ENCODE data around the gene CGA. TPM values are rescaled to one million over a fixed set of nuclear protein-coding genes. Genes with fewer than 3 reads are reported as not detected.

The CGA gene
- 31.4 TPM for polyA plus RNA-seq (2012; ENCODE audit: insufficient read length, low read depth)

DNA sequence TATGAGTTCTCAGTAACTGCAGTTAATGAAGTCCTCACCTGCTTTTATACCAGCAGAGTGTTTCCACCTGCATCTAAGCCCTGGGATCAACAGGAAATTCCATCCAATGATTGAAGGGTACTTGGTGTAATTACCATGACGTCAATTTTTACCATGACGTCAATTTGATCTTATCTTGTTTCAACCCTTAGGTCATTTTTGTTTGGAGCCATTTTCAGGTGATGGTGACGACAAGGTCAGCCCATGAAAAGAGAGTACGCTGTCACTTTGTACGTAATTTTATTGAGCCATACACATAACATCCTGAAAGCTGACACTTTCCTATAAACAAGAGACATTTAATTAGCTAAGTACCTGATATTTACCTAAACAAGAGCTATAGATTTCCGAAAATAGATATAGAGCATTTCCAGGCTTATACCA lies at the start of gene CGA:
Gene CGA (minus strand): TSS at position 20 of the 423 bp plus-strand sequence. CDS start 6,906 bp downstream, outside the sequence.
- TF ChIP-seq, protein P1, sequence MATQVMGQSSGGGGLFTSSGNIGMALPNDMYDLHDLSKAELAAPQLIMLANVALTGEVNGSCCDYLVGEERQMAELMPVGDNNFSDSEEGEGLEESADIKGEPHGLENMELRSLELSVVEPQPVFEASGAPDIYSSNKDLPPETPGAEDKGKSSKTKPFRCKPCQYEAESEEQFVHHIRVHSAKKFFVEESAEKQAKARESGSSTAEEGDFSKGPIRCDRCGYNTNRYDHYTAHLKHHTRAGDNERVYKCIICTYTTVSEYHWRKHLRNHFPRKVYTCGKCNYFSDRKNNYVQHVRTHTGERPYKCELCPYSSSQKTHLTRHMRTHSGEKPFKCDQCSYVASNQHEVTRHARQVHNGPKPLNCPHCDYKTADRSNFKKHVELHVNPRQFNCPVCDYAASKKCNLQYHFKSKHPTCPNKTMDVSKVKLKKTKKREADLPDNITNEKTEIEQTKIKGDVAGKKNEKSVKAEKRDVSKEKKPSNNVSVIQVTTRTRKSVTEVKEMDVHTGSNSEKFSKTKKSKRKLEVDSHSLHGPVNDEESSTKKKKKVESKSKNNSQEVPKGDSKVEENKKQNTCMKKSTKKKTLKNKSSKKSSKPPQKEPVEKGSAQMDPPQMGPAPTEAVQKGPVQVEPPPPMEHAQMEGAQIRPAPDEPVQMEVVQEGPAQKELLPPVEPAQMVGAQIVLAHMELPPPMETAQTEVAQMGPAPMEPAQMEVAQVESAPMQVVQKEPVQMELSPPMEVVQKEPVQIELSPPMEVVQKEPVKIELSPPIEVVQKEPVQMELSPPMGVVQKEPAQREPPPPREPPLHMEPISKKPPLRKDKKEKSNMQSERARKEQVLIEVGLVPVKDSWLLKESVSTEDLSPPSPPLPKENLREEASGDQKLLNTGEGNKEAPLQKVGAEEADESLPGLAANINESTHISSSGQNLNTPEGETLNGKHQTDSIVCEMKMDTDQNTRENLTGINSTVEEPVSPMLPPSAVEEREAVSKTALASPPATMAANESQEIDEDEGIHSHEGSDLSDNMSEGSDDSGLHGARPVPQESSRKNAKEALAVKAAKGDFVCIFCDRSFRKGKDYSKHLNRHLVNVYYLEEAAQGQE (IDR thresholded peaks at IDR 0.05; ENCODE audit: insufficient read depth in 1 of 2, low read depth in 2 of 2, low read length in 2 of 2): no peak
- TF ChIP-seq SIN3A (IDR thresholded peaks at IDR 0.05; ENCODE audit: borderline replicate concordance, insufficient read depth, low read length) (no peak), POLR2AphosphoS5 (IDR thresholded peaks at IDR 0.05; ENCODE audit: low read depth, low read length) (no peak), TAF1 (IDR thresholded peaks at IDR 0.05; ENCODE audit: borderline replicate concordance, insufficient read depth, low read length) (no peak), FOXP2 (optimal IDR thresholded peaks at IDR 0.05; ENCODE audit: borderline replicate concordance, extremely low read depth, extremely low read length, insufficient read depth) (no peak)

DNA sequence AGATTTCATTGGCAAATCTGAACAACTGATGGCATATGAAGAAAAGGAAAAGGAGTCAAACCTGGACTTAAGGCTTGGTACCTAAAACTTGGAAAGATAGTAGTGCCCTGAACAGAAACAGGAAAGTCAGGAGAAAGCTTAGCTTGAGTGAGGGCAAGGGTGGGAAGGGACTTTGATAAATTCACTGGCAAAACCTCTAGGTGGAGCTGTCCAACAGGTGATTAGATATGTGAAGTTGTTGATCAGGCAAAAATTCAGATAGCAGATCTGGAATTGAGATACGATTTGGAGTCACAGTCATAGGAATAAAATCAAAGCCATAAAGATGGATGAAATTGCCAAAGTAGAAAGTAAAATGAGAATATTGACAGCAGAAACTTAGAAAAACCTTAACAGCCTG lies 44.3 kb upstream of the CGA start:
- no peak for TF ChIP-seq TAF1 (IDR thresholded peaks at IDR 0.05; ENCODE audit: borderline replicate concordance, insufficient read depth, low read length)
- TF ChIP-seq FOXP2 (optimal IDR thresholded peaks at IDR 0.05; ENCODE audit: borderline replicate concordance, extremely low read depth, extremely low read length, insufficient read depth): no peak
- TF ChIP-seq, protein P1 (IDR thresholded peaks at IDR 0.05; ENCODE audit: insufficient read depth in 1 of 2, low read depth in 2 of 2, low read length in 2 of 2): no peak
- no peak for TF ChIP-seq POLR2AphosphoS5 (IDR thresholded peaks at IDR 0.05; ENCODE audit: low read depth, low read length)
- TF ChIP-seq SIN3A (IDR thresholded peaks at IDR 0.05; ENCODE audit: borderline replicate concordance, insufficient read depth, low read length): no peak

DNA sequence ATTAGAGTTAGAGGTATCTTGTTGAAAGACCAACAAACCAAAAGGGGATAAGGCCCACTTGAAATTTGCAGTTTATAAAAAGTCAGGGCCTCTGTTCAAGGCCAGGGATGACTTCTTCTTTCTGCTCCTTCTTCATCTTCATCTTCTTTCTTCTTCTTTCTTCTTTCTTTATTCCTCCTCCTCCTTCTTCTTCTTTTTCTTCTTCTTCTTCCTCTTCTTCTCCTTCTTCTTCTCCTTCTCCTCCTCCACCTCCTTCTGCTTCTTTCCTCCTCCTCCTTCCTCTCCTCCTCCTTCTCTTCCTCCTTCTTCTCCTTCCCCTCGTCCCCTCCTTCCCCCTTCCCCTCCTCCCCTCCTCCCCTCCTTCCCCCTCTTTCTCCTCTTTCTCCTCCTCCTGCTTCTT lies 42.1 kb upstream of the CGA start:
- no peak for TF ChIP-seq TAF1 (IDR thresholded peaks at IDR 0.05; ENCODE audit: borderline replicate concordance, insufficient read depth, low read length)
- no peak for TF ChIP-seq FOXP2 (optimal IDR thresholded peaks at IDR 0.05; ENCODE audit: borderline replicate concordance, extremely low read depth, extremely low read length, insufficient read depth)
- no peak for TF ChIP-seq SIN3A (IDR thresholded peaks at IDR 0.05; ENCODE audit: borderline replicate concordance, insufficient read depth, low read length)
- TF ChIP-seq POLR2AphosphoS5 (IDR thresholded peaks at IDR 0.05; ENCODE audit: low read depth, low read length): no peak
- TF ChIP-seq, protein P1 (IDR thresholded peaks at IDR 0.05; ENCODE audit: insufficient read depth in 1 of 2, low read depth in 2 of 2, low read length in 2 of 2): no peak

DNA sequence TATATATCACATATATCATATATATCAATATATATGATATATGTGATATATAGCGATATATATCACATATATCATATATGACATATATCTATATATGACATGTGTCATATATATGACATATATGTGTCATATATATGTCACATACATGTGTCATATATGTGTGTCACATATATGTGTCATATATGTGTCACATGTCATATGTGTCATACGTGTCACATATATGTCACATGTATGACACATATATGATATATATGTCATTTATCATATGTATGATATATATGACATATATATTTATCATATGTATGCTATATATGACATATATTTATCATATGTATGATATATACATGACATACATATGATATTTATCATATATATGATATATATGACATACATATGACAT lies 32.8 kb upstream of the CGA start:
- no peak for TF ChIP-seq SIN3A (IDR thresholded peaks at IDR 0.05; ENCODE audit: borderline replicate concordance, insufficient read depth, low read length)
- TF ChIP-seq FOXP2 (optimal IDR thresholded peaks at IDR 0.05; ENCODE audit: borderline replicate concordance, extremely low read depth, extremely low read length, insufficient read depth): no peak
- no peak for TF ChIP-seq POLR2AphosphoS5 (IDR thresholded peaks at IDR 0.05; ENCODE audit: low read depth, low read length)
- TF ChIP-seq, protein P1 (IDR thresholded peaks at IDR 0.05; ENCODE audit: insufficient read depth in 1 of 2, low read depth in 2 of 2, low read length in 2 of 2): no peak
- TF ChIP-seq TAF1 (IDR thresholded peaks at IDR 0.05; ENCODE audit: borderline replicate concordance, insufficient read depth, low read length): no peak

DNA sequence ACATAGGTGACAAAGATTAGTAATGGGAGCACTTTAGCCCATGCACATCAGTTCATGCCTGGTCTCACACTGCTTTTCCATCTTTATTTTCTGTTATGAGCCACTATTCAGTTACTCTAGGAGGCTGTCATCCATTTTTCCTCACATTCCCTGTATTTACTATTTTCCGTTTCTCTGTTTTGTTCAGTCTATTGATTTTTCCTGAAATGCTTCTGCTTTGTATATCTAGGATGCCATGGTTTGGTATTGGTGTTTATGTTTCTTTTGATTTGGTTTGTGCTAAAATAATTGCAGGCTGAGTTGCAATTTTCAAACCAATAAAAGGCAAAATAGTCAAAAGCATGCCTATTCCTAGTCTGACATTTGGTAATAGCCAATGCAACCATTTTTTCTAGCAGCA lies 31.6 kb upstream of the CGA start:
- TF ChIP-seq TAF1 (IDR thresholded peaks at IDR 0.05; ENCODE audit: borderline replicate concordance, insufficient read depth, low read length) (no peak), POLR2AphosphoS5 (IDR thresholded peaks at IDR 0.05; ENCODE audit: low read depth, low read length) (no peak), SIN3A (IDR thresholded peaks at IDR 0.05; ENCODE audit: borderline replicate concordance, insufficient read depth, low read length) (no peak), FOXP2 (optimal IDR thresholded peaks at IDR 0.05; ENCODE audit: borderline replicate concordance, extremely low read depth, extremely low read length, insufficient read depth) (no peak)
- TF ChIP-seq, protein P1 (IDR thresholded peaks at IDR 0.05; ENCODE audit: insufficient read depth in 1 of 2, low read depth in 2 of 2, low read length in 2 of 2): no peak
